AG10803 (cell line): ENCODE data around the gene RBM33.

ENCODE experiments used
- DNase-seq: peaks from one replicate; pipeline ENCODE4 v3.0.0; 2010; ENCODE audit warnings: low read depth
- H3K4me3 ChIP-seq: 2 replicates; pipeline ENCODE4 v1.5.1; 2011; ENCODE audit warnings: mild to moderate bottlenecking, low read length, control low read depth
- TF ChIP-seq, protein P1 (sequence below): conservative IDR thresholded peaks from 2 replicates; pipeline ENCODE4 v1.5.1; 2011; ENCODE audit warnings: mild to moderate bottlenecking, low read length, control low read depth, inconsistent platforms

The RBM33 gene

DNA sequence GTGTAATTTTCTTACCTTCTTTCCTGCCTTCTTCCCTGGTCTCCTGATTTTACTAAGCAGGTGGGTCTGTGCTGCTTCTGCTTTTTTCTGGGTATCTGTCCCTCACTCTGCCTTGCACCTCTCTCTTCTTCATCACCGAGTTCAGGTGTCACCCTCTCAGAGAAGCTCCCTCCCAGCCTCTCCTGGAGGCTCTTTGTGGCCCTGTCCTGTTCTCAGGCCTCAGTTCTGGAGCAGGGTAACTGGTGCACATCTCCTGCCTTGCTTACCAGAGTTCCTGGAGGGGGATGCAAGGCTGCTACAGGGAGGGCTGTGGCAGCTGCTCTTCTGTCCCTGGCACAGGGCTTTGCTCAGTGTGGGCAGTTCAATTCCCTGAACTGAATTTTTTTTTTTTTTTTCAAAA, 66.1 kb downstream of the RBM33 start:
- no peak overlapping the region for H3K4me3 ChIP-seq
- TF ChIP-seq, protein P1, sequence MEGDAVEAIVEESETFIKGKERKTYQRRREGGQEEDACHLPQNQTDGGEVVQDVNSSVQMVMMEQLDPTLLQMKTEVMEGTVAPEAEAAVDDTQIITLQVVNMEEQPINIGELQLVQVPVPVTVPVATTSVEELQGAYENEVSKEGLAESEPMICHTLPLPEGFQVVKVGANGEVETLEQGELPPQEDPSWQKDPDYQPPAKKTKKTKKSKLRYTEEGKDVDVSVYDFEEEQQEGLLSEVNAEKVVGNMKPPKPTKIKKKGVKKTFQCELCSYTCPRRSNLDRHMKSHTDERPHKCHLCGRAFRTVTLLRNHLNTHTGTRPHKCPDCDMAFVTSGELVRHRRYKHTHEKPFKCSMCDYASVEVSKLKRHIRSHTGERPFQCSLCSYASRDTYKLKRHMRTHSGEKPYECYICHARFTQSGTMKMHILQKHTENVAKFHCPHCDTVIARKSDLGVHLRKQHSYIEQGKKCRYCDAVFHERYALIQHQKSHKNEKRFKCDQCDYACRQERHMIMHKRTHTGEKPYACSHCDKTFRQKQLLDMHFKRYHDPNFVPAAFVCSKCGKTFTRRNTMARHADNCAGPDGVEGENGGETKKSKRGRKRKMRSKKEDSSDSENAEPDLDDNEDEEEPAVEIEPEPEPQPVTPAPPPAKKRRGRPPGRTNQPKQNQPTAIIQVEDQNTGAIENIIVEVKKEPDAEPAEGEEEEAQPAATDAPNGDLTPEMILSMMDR = no peak
- no peak for DNase-seq

DNA sequence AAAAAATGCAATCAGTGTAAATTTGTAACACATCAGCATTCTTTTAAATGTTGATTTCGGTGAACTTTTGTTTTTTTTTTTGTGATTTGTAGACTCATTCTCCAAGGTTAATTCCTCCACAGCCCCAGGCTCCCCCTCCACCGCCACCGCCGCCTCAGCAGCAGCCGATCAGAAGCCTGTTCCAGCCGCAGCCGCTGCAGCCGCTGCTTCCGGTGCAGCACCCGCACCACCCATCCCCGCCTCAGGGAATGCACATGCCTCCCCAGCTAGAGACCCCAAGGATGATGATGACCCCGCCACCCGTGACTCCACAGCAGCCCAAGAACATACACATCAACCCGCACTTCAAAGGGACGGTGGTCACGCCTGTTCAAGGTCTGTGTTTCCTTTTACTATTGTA, 66.6 kb downstream of the RBM33 start:
- no peak for DNase-seq
- H3K4me3 ChIP-seq = no peak overlapping the region
- TF ChIP-seq, protein P1 = no peak

DNA sequence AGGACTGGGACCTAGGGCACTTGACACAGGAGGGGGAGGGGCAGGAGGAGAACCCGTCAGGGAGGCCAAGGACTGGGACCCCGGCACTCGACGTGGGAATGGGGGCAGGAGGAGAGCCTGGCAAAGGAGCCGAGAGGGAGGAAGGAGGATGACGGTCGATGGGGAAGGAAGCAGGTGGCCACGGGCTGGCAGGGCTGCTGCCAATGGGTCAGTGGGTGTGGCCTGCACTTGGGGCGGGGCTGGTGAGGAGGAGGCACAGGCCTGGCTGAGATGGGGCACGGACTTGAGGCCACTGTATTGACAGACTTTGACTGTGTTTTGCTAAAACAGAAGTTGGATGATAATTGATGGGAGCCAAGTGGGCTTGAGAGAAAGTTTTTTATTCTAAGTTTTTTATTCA, 68.9 kb downstream of the RBM33 start:
- no peak for DNase-seq
- TF ChIP-seq, protein P1 = no peak
- no peak overlapping the region for H3K4me3 ChIP-seq

DNA sequence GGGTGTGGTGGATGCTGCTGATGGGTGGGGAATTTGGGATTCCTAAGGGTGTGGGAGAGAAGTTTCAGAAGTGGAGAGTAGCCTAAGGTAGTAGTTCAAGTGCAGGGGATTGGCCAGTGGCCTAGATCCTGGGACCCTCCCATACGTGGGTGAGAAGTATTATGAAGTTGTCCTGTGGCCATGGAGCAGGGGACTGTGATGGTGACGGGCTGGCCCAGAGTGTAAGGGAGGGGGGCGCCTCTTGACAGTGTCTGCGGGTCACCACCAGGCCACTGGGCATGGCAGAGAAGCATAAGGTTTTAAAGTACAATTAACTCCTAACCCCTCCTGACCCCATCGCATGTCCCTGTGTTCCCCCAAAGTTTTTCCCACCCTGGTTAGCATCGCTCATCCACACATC, 70.2 kb downstream of the RBM33 start:
- no peak overlapping the region for H3K4me3 ChIP-seq
- TF ChIP-seq, protein P1 = no peak
- DNase-seq = no peak

DNA sequence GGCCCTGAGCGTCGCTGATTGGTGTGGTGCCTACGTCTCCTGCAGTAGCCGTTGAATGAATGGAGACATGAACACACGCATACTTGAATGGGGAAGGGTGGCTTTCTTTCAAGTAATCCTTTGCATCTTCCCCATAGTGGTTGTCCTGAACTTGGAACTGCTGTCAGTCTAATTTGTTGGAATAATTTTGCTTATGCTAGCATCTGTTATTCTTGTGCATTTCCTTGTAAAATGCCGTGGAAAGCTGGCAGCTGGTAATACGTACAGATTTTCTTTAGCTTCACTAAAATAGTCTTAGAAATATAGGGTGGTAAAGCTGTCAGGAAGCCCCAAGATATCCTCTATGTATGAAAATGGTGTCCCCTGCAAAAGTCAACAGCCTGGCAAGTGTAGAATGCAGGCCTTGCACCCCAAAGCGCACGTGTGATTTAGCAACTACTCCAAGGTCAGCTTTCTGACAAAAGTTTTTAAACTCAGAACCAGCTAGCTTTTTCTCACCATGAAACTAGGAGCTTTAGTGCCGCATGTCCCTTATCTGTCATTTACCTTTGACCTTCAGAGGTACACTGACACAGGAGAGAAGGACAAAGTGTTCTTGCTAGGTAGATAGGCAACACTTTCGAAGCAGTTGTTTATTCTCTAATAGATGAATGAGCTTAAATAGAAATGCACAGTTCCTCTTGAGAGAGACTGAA, 70.8 kb downstream of the RBM33 start:
- TF ChIP-seq, protein P1 = no peak
- DNase-seq = no peak
- no peak overlapping the region for H3K4me3 ChIP-seq

DNA sequence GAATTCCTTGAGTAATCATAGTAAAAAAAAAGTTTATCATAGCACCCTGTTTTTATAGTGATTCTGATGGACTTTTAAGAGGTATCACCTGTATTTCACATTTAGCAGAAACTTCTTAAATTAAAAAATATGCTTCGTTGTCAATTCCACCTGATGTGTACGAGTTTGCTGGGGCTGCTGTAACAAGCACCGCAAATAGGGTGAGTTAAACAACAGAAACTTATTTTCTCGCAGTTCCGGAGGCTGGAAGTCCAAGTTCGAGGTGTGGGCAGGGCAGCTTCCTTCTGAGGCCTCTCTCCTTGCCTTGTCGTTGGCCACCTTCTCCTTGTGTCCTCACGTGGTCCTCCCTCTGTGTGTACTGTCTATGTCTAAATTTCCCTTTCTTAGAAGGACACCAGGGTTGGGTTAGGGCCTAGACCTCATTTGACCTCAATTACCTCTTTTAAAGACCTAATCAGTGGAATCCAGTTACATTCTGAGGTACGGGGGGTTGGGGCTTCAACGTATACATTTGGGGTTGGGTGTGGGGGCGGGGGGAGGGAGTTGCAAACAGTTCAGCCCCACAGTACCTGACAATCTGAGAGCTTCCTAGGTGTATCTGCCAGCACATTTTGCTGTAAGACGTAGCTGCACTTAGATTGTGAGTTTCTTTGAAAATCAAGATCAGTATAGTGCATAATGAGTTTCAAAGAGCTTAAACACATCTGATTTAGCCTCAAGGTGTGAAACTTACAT, 72.7 kb downstream of the RBM33 start:
- H3K4me3 ChIP-seq = no peak overlapping the region
- TF ChIP-seq, protein P1 = no peak
- no peak for DNase-seq

DNA sequence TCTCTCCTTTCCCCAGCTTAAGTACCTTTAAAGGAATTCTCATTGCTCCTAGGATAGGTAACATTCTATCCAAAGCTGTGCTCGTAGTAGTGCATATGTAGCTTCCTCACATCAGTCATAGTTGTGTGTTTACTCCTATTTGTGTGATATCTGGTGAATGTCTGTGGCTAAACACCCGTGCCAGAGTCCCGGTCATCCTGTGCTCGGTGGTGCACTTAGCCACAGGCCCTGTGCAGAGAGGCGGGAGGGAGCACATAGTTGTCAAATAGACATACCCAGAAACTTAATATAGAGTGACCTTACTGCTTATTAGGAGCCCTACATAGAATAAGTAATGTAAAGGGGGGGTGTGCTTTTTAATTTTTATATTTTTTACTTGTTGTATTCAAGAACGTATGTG, 76.6 kb downstream of the RBM33 start:
- no peak overlapping the region for H3K4me3 ChIP-seq
- DNase-seq = no peak

More for the DNA sequence above, 76.6 kb downstream of the RBM33 start:
- TF ChIP-seq, protein P1 = no peak
